ENCODE data around the gene SORCS1.

The SORCS1 gene

GRCh38 chr10:106795619-106796018, 368.9 kb downstream of the SORCS1 start:
- peak; percentile 26 for DNase-seq

- no peak for DNase-seq
Observed at GRCh38 chr10:106793617-106794016, 370.9 kb downstream of the SORCS1 start.

GRCh38 chr10:106789623-106790022, 374.9 kb downstream of the SORCS1 start:
- DNase-seq: no peak

GRCh38 chr10:106788982-106789381, 375.5 kb downstream of the SORCS1 start:
- DNase-seq: no peak

- no peak for DNase-seq
Observed at GRCh38 chr10:106785528-106785927, 379.0 kb downstream of the SORCS1 start.

- DNase-seq: no peak
Observed at GRCh38 chr10:106780632-106781031, 383.9 kb downstream of the SORCS1 start.

- DNase-seq: no peak
Observed at GRCh38 chr10:106777841-106778240, 386.7 kb downstream of the SORCS1 start.

GRCh38 chr10:106775127-106775526, 389.4 kb downstream of the SORCS1 start:
- DNase-seq: no peak

- no peak for DNase-seq
Observed at GRCh38 chr10:106772957-106773356, 391.5 kb downstream of the SORCS1 start.

- no peak for DNase-seq
Observed at GRCh38 chr10:106771154-106771553, 393.4 kb downstream of the SORCS1 start.

- no peak for DNase-seq
Observed at GRCh38 chr10:106768204-106768603, 396.3 kb downstream of the SORCS1 start.

- no peak for DNase-seq
Observed at GRCh38 chr10:106765928-106766327, 398.6 kb downstream of the SORCS1 start.

- no peak for DNase-seq
Observed at GRCh38 chr10:106765241-106765754, 399.2 kb downstream of the SORCS1 start.

- DNase-seq: no peak
Observed at GRCh38 chr10:106764360-106764759, 400.1 kb downstream of the SORCS1 start.

GRCh38 chr10:106761906-106762305, 402.6 kb downstream of the SORCS1 start:
- DNase-seq: no peak

GRCh38 chr10:106757521-106757920, 407.0 kb downstream of the SORCS1 start:
- DNase-seq: no peak

GRCh38 chr10:106751091-106751490, 413.4 kb downstream of the SORCS1 start:
- no peak for DNase-seq

GRCh38 chr10:106746868-106747267, 417.6 kb downstream of the SORCS1 start:
- no peak for DNase-seq

GRCh38 chr10:106741006-106741530, 423.4 kb downstream of the SORCS1 start:
- no peak for DNase-seq

GRCh38 chr10:106740071-106740470, 424.4 kb downstream of the SORCS1 start:
- no peak for DNase-seq

GRCh38 chr10:106734220-106734619, 430.3 kb downstream of the SORCS1 start:
- peak; percentile 5 for DNase-seq

- DNase-seq: no peak
Observed at GRCh38 chr10:106728232-106728631, 436.3 kb downstream of the SORCS1 start.

GRCh38 chr10:106727170-106727569, 437.3 kb downstream of the SORCS1 start:
- no peak for DNase-seq

- no peak for DNase-seq
Observed at GRCh38 chr10:106722524-106722923, 442.0 kb downstream of the SORCS1 start.

- no peak for DNase-seq
Observed at GRCh38 chr10:106720683-106721082, 443.8 kb downstream of the SORCS1 start.

Measured in activated CD4-positive, alpha-beta T cell treated with anti-CD3 and anti-CD28 coated beads, Interleukin-10, Interleukin-2, amounts not matched to agents 100 ng/mL and 50 ng/mL, durations not matched to agents 16 hours and 8 hours (primary cell).